T-helper 2 cell (primary cell): ENCODE results near the gene CSNK1A1.
A peak's percentile ranks its signal among the peaks of the same experiment; 100 is the strongest.
"Not testable (repeated sequence)": the region's sequence is repeated elsewhere in the genome, so short reads cannot be mapped to it uniquely, and the experiment has no call there.

Experiments
- DNase-seq, 5 experiments: peaks; one replicate each; pipeline versions ENCODE4 v3.0.0 to v3.0.0-alpha.2; 2012 to 2022

The CSNK1A1 gene

DNA sequence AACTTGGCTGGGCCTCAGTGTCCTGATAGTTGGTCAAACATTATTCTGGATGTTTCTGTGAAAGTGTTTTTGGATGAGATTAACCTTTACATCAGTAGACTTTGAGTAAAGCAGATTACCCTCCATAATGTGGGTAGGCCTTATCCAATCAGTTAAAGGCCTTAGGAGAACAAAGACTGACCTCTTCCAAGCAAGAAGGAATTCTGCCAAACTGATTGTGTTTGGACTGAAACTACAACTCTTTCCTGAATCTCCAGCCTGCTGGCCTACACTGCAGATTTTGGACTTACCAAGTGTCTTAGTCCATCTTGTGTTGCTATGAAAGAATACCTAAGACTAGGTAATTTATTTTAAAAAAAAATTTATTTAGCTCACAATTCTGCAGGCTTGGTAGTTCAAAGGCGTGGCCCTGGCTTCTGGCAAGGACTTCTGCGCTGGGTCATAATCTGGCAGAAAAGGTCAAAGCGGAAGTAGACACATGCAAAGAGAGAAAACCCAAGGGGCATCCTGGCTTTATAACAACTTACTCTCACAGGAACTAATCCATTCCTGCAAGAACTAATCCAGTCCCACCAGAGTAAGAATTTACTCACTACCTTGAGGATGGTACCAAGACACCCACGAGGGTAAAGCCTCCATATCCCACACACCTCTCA is 21.5 kb upstream of the CSNK1A1 start:
- DNase-seq: no peak

GRCh38 chr5:149572170-149572569 is 20.9 kb upstream of the CSNK1A1 start:
- no peak for DNase-seq

- no peak for DNase-seq
These were observed 16.0 kb upstream of the CSNK1A1 start for GRCh38 chr5:149567226-149567625.

DNA sequence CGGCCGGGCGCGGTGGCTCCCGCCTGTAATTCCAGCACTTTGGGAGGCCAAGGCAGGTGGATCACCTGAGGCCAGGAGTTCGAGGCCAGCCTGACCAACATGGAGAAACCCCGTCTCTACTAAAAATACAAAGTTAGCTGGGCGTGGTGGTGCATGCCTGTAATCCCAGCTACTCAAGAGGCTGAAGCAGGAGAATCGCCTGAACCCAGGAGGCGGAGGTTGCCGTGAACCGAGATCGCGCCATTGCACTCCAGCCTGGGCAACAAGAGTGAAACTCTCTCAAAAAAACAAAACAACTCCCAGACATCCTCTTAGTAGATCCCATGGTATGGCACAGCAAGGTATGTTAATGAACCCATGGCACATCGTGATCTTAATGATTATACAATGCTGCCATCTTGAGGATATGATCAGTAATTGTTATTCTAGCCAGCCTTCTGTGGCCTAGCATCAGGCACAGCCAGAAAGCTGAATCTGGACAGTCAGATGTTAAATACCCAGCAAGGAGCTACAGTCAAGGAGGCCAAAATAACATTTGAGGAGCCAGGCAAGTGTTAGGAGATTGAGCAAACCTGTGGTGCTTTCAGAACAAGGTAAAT is 13.4 kb upstream of the CSNK1A1 start:
- DNase-seq: peak in 2 of 5 experiments; percentile 30 to 71

GRCh38 chr5:149563466-149563865 is 12.2 kb upstream of the CSNK1A1 start:
- DNase-seq: no peak

- DNase-seq: no peak
These were observed 10.6 kb upstream of the CSNK1A1 start for GRCh38 chr5:149561848-149562247.

DNA sequence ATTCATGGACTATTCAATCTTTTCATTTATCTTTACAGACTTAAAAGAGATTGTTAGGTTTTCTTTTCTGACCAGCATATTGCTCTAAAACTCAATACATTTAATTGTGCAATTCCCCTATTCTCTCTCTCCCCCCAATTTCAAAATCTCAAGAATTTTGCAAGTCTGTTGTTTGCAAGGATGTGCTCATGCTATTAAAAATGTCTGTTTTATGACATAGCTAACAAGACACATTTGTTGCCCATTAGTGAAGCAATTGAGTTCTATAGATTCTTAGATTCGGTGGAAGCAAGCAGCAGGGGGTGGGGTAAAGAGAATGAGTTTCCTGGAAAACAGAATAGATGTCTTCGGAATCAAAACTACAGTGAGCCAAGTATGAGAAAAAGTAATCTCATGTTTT is 8.5 kb upstream of the CSNK1A1 start:
- no peak for DNase-seq

GRCh38 chr5:149552553-149553160 is 1.4 kb upstream of the CSNK1A1 start:
- DNase-seq: no peak

- DNase-seq: no peak
These were observed 827 bp upstream of the CSNK1A1 start for GRCh38 chr5:149552038-149552494.

- no peak for DNase-seq
These were observed 529 bp downstream of the CSNK1A1 start for GRCh38 chr5:149550594-149551226.

GRCh38 chr5:149550268-149550583 is 1.0 kb downstream of the CSNK1A1 start:
- DNase-seq: no peak

GRCh38 chr5:149549461-149550267 is 1.6 kb downstream of the CSNK1A1 start:
- peak in 3 of 5 experiments; percentile 20 to 70 (median 27) for DNase-seq

DNA sequence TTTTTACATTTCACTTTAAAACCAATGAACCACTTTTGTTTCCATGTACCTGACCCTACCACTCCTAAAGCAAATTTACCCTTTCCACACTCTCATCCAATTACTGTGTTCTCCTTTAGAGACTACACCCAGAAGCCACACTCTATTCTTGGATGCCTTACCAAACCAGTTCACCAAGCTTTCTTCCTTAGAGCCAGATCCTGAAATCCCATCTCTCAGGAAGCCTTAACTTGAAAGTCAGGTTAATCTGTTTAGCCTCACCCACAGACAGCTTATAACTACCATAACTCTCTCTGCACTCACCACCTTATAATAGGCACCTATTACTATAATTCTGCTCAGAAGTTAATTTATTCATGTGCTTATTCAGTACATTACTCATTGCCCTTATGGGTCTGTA is 4.3 kb downstream of the CSNK1A1 start:
- no peak for DNase-seq

DNA sequence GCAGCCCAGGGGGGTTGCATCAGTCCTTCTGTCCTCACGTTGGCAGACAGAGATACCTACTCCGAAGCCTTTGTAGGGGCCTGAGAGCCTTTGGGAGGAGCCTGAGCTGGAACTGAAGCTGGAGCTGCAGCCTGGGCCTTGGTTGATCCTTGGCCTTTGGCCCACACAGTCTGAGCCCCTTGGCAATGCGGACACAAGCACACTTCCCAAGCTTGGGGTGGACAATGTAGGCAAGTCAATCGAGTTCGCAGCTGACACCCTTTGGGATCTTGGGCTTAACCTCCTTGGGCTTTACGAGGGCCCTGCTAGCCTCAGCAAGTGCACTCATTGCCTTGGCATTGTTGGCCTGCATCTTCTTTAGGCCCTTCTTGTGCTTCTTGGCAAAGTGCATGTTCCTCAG is 5.9 kb downstream of the CSNK1A1 start:
- DNase-seq: no peak

- no peak for DNase-seq
These were observed 7.2 kb downstream of the CSNK1A1 start for GRCh38 chr5:149544028-149544420.

GRCh38 chr5:149543361-149544027 is 7.7 kb downstream of the CSNK1A1 start:
- no peak for DNase-seq

- no peak for DNase-seq
These were observed 9.3 kb downstream of the CSNK1A1 start for GRCh38 chr5:149541893-149542292.

DNA sequence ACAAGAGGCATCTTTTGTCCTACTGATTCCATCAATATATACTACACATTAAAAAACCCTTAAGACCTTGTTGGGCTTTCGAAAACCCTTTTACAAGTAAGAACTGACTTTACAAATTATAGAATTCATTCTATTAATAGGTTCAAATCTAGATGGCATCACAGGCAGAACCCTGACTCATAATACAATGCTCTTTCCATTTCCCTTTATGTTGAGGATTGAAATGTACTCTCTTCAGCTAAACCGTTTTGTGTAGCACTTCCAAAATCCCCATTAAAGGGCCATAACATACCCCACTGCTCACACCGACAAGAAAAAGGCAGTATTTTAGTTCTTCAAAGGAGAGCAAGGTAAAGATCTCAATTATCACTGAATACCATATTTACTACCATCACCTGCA is 11.2 kb downstream of the CSNK1A1 start:
- no peak for DNase-seq

DNA sequence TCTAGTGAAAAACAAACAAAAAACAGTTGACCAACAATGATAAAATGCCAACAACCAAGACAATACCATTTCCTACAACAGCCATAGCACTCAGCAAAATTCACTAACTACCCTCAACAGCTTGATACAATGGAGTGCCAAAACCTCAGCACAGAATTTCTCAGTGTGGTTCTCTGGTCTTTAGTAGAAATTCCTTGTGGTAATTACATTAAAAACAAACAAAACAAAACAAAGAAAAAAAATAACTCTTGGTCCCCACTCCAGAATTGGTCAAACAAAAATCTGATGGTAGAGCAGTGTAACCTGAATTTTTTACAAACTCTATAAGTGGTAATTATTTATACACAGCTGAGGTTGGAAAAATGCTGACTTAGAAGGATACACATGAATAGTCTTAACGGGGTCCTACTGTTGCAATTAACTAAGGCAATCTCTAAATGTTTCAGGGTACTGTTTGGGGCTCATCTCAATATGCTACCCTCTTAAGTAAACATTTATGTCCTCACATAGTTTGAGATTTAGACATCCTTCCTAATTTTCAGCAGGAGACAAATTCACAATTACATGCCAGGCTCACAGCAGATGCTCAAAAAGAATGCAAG is 13.8 kb downstream of the CSNK1A1 start:
- DNase-seq: no peak

DNA sequence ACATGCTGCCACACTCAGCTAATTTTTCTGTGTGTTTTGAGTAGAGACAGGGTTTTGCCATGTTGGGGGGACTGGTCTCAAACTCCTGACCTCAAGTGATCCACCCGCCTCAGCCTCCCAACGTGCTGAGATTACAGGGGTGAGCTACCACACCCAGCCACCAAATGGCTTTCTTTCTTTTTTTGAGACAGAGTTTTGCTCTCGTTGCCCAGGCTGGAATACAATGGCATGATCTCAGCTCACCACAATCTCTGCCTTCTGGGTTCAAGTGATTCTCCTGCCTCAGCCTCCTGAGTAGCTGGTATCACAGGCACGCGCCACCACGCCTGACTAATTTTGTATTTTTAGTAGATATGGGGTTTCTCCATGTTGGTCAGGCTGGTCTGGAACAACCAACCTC is 15.5 kb downstream of the CSNK1A1 start:
- not testable (repeated sequence) for DNase-seq

GRCh38 chr5:149532413-149532812 is 18.8 kb downstream of the CSNK1A1 start:
- no peak for DNase-seq

DNA sequence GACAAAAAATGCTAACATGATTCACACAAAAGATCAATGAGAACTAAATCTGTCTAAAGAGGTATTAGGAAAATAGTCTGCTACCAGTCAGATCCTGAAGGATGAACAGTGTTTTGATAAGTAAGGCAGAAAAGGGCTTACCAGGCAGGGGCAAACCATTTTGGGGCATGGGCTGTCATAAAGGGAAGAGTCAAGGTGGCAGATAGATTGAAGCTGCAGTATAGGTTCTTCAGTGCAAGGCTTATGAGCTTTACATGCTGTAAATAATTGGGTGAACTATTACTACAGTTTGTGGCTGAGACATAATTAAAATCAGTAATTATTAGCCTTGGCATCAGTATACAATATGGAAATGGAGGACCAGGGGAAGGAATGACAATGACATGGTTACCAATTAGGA is 21.8 kb downstream of the CSNK1A1 start:
- no peak for DNase-seq
